Fibroblast of mammary gland (primary cell): ENCODE results near the gene ACTBL2.

Experiments used
- DNase-seq: peaks from one replicate; pipeline ENCODE4 v3.0.0-alpha.2; 2010; ENCODE audit warnings: low read depth
- H3K4me3 ChIP-seq: 2 replicates; pipeline ENCODE4 v1.5.1; 2011; ENCODE audit warnings: low read depth, mild to moderate bottlenecking, low read length, moderate library complexity; ENCODE audit not compliant: control insufficient read depth
- CTCF ChIP-seq: conservative IDR thresholded peaks from 2 replicates; pipeline ENCODE4 v1.5.1; 2011; ENCODE audit warnings: low read depth, low read length, inconsistent platforms; ENCODE audit not compliant: control insufficient read depth, insufficient read depth

ACTBL2 gene

GRCh38 chr5:57448751-57449150, 33.9 kb downstream of the ACTBL2 start:
- no peak for DNase-seq
- H3K4me3 ChIP-seq, result no peak overlapping the region
- TF ChIP-seq CTCF, result no peak

DNA sequence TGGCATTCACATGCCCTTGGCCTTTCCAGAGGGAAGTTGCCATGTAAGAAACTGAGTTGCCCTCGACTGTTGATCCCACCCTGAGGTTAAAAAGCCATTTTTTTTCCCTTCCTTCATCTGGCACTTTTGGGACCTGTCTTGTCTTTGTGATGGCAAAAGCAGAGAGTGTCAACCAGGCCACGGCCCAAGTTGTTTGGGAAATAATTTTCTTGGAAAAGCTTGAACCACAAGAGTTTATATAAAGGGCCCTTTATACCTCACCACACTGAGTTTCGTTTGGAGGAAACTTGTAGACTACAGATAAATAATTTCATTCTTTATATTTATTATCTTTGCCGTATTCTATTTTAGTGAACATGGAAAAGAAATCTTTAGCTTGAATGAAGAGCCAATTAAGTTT, 34.3 kb downstream of the ACTBL2 start:
- DNase-seq, result no peak
- no peak for TF ChIP-seq CTCF
- no peak overlapping the region for H3K4me3 ChIP-seq

DNA sequence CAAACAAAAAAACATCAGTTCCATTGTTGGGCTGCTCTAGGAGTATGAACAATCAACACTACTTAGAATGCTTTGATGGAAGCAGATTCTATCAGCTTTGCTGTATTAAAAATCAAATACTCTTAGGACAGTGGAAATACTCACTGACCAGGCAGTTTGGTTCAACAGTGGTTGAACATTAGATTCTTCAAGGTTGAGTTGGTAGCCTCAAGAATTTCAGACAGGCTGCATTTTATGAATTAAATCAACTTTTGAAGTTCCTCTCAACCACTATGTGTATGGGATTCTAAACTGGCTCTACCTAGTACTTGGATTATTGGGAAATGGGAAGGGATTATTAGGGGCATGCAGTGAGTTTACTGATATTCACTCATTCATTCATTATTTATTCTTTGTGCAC, 35.0 kb downstream of the ACTBL2 start:
- TF ChIP-seq CTCF, result no peak
- DNase-seq, result peak; percentile 48
- no peak overlapping the region for H3K4me3 ChIP-seq

DNA sequence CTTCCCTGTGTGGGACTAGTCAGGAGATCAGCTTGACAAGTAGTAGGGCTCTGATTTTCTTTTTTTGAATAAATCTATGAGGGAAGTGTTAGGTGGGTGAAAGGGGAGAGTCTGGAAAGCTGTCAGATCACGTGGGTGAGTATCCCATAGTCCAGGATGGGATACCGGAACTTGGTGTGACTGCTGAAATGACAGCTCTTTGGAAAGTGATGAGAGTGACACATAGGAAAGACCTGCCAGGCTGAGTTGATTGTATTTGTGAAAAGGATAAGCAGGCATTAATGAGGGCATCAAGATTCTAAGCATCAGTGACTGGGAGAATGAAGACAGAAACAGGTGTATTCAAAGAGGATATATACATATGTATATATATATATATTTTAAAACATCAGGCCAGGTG, 35.6 kb downstream of the ACTBL2 start:
- no peak for DNase-seq
- no peak for TF ChIP-seq CTCF
- no peak overlapping the region for H3K4me3 ChIP-seq

DNA sequence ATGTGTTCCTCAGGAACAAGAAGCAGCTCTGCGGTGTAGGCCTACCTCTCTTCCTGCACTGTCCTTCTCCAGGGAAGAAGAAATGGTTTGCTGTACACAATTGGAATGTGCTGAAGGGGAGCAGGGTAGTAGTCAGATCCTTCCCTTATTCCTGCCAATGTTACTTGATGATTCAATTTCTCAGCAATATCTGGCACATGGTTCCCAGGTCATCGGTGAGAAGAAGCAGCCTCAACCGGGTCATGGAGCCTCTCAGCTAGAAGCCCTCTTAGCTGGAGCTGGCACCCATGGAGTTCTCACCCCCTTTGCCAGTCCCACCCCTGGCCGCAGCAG, 36.9 kb downstream of the ACTBL2 start:
- no peak for TF ChIP-seq CTCF
- peak; percentile 75 for DNase-seq

DNA sequence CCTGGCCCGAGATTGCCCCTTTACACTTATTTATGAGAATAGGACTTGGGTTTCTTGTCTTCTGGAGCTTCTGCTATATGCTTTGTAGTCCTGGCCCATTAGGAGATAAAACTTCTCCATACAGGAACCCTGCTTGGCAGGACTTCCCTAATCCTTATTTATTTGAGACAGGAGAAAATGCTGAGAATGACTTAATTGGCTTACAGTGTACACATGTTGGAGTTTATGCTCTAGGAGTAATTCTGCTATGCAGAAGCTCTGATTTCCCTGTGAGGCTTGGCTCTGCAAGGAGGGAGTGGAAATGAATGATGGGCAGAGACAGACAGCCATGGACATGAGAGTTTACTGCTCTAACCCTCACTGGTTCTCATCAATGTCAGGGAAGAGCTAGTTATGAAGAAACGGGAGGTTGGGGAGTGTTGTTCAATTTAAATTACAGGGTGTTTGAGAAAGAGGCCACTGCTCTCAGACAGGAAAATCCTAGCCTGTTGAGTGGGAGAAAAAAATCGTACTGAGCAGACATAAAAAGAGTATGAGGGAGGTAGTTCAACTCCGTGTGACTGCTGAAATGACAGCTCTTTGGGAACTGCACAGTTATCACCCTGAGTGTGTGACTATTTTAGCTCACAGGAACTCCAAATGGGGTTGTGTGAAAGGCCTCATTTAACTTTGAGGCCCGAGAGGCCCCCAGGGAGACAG, 37.5 kb downstream of the ACTBL2 start:
- no peak overlapping the region for H3K4me3 ChIP-seq
- no peak for TF ChIP-seq CTCF
- DNase-seq, result no peak

More for the DNA sequence above, 36.9 kb downstream of the ACTBL2 start:
- no peak overlapping the region for H3K4me3 ChIP-seq
